Breast epithelium (tissue), 4 donors: ENCODE results near the gene BEX4. TPM values are rescaled to one million over a fixed set of nuclear protein-coding genes. Genes with fewer than 3 reads are reported as not detected.

Experiments used
- DNase-seq, 2 donors: peaks; one replicate each; pipeline ENCODE4 v3.0.0-alpha.2; 2019; ENCODE audit warnings: low spot score in 2 of 2
- H3K27ac ChIP-seq, 2 donors: fragments of 200-600 bp; sonication (generic) in 1 of 2; one replicate each; pipeline ENCODE4 v1.5.1; 2016 to 2019; ENCODE audit warnings: mild to moderate bottlenecking in 1 of 2
- H3K27me3 ChIP-seq, 2 donors: fragments of 200-600 bp; sonication (generic) in 1 of 2; one replicate each; pipeline versions ENCODE4 v1.5.1 to v1.6.0; 2017 to 2019; ENCODE audit warnings: control low read depth in 1 of 2, mild to moderate bottlenecking in 1 of 2
- H3K36me3 ChIP-seq: fragments of 200-600 bp; one replicate; pipeline ENCODE4 v1.5.1; 2019
- H3K4me1 ChIP-seq, 2 donors: fragments of 200-600 bp; sonication (generic); one replicate each; pipeline ENCODE4 v1.5.1; 2016 to 2019; ENCODE audit warnings: control low read depth in 1 of 2
- H3K4me3 ChIP-seq, 3 donors: fragments of 200-600 bp; sonication (generic); 1 replicate in 2 of 3; 2 replicates in 1 of 3; pipeline ENCODE4 v1.5.1; 2016 to 2019; ENCODE audit warnings: mild to moderate bottlenecking in 3 of 3, moderate library complexity in 2 of 3
- H3K9me3 ChIP-seq, 2 donors: fragments of 200-600 bp; sonication (generic) in 1 of 2; one replicate each; pipeline ENCODE4 v1.5.1; 2016 to 2019; ENCODE audit warnings: control low read depth in 1 of 2
- POLR2A ChIP-seq: fragments of 450-650 bp; IDR thresholded peaks from one replicate; pipeline ENCODE4 v1.6.1; 2016; ENCODE audit warnings: antibody characterized with exemption, mild to moderate bottlenecking, moderate library complexity
- POLR2AphosphoS5 ChIP-seq, 3 donors: sonication (generic); formaldehyde crosslinking; IDR thresholded peaks; one replicate each; pipeline ENCODE4 v1.6.1; 2017; ENCODE audit warnings: antibody characterized with exemption in 3 of 3
- intact Hi-C: fragments of 100-400 bp; cut with DNase I; formaldehyde crosslinking; loops from one replicate; pipeline ENCODE4 v1.15.1; 2023; ENCODE audit warnings: low total_unique reads
- total RNA-seq, 3 donors: library from RNA; depleted of rRNA; stranded (reverse); fragments of >200 nt; gene quantifications; one replicate each; pipeline ENCODE4 v1.1.0, GENCODE V29; 2016
- TF ChIP-seq, protein P1 (sequence below), 3 donors: fragments of 450-650 bp; IDR thresholded peaks; one replicate each; pipeline ENCODE4 v1.5.1; 2016 to 2017; ENCODE audit warnings: antibody characterized with exemption in 3 of 3, mild to moderate bottlenecking in 3 of 3, moderate library complexity in 3 of 3

The BEX4 gene
- total RNA-seq, 3 donors from 2014 or later: 21.9 to 44.2 (median 41.9) TPM

DNA sequence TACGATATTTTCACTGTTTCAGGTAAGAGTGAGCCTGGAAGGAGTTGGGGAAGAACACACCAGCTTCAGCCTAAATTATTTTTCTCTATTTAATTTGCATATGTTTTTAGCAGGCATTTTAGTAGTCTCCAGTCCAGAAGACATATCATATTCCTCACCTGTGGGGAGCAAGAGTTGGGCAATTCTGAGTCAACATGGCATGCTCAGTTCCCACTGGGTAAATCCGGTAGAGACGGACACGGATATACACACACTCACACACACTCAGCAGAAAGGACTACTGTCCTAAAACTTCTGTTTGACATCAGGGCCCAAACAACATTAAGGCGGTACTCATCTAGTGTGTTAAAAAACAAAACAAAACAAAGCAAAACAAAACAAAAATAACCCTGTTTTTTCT is 4.9 kb upstream of the BEX4 start:
- no peak overlapping the region for H3K4me3 ChIP-seq
- no peak overlapping the region for H3K27ac ChIP-seq
- H3K36me3 ChIP-seq: no peaks in the 10 kb centered on the region
- no peaks in the 10 kb centered on the region for H3K4me1 ChIP-seq
- intact Hi-C loops: no loop called here
- H3K27me3 ChIP-seq: peaks cover 0 to 39% of the 10 kb centered on the region in 2 donors
- TF ChIP-seq POLR2A (no peak), POLR2AphosphoS5 (IDR thresholded peaks at IDR 0.05) (no peak)
- TF ChIP-seq, protein P1, sequence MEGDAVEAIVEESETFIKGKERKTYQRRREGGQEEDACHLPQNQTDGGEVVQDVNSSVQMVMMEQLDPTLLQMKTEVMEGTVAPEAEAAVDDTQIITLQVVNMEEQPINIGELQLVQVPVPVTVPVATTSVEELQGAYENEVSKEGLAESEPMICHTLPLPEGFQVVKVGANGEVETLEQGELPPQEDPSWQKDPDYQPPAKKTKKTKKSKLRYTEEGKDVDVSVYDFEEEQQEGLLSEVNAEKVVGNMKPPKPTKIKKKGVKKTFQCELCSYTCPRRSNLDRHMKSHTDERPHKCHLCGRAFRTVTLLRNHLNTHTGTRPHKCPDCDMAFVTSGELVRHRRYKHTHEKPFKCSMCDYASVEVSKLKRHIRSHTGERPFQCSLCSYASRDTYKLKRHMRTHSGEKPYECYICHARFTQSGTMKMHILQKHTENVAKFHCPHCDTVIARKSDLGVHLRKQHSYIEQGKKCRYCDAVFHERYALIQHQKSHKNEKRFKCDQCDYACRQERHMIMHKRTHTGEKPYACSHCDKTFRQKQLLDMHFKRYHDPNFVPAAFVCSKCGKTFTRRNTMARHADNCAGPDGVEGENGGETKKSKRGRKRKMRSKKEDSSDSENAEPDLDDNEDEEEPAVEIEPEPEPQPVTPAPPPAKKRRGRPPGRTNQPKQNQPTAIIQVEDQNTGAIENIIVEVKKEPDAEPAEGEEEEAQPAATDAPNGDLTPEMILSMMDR (IDR thresholded peaks at IDR 0.05): no peak
- H3K9me3 ChIP-seq: no peaks in the 10 kb centered on the region
- no peak for DNase-seq

DNA sequence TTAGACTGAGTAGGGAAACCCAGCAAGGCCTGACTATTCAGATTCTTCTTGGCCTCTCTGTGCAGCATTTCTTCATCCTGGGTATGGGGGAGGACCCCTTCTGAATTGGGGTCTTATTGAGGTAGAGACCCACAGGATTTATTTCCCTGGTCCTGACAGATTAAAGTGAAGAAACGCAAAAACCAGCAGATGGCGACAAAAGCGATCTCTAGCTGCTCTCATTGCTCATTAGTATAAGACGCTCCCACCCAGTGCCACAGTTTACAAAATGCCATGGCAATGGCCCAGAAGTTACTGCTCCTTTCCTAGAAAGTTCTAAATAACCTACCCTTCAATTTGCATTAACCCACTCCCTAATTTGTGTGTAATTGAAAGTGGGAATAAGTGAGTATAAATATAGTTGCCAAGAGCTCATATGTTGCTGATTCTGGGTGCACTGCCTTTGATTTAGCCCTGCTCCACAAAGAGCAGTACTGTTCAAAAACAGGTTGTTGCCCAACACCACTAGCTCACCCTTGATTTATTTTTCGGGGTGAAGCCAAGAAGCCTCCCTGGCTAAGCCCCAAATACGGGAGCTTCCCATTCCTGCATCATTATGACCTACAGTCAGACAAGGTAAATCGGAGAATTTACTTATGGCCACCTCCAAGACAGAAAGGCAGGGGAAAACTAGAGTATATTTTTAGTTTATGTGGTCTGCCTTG is 3.7 kb upstream of the BEX4 start:
- intact Hi-C loops: no loop called here
- Histone ChIP-seq H3K36me3 (no peaks in the 10 kb centered on the region), H3K27ac (no peak overlapping the region), H3K4me3 (no peak overlapping the region), H3K9me3 (no peaks in the 10 kb centered on the region), H3K27me3 (peaks cover 0 to 41% of the 10 kb centered on the region in 2 donors), H3K4me1 (no peaks in the 10 kb centered on the region)
- peak in 1 of 2 donors; percentile 50 for DNase-seq
- TF ChIP-seq POLR2AphosphoS5 (IDR thresholded peaks at IDR 0.05): no peak
- TF ChIP-seq, protein P1 (IDR thresholded peaks at IDR 0.05): peak in 1 of 3 donors; percentile 36

DNA sequence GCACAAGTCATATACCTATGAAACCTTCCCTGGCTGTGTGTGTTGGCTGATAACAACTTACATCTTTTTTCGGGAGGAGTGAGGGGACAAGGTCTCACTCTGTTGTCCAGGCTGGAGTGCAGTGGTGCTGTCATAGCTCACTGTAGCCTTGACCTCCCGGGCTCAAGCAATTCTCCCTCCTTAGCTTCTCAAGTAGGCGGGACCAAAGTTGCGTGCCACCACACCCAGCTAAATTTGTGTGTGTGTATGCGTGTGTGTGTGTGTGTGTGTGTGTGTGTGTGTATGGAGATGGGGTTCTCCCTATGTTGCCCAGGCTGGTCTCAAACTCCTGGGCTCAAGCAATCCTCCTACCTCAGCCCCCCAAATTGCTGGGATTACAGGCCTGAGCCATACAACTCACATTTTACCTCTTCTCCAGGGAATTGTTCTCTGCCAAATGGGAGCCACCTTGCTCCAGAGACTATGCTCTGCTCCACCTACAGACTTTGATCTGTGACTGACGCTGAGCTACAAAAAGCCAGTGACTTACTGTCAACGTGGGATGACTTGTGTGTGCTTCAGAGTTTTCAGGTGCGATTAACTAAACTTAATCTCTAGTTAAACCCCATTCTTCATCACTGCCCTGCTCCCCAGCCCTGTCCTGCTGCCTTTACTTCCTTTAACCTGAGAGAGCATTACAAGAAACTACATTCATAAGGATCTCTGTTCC is 2.0 kb upstream of the BEX4 start:
- DNase-seq: no peak
- intact Hi-C loops: no loop called here
- TF ChIP-seq, protein P1 (IDR thresholded peaks at IDR 0.05): no peak
- TF ChIP-seq POLR2A: no peak
- no peak for TF ChIP-seq POLR2AphosphoS5 (IDR thresholded peaks at IDR 0.05)

DNA sequence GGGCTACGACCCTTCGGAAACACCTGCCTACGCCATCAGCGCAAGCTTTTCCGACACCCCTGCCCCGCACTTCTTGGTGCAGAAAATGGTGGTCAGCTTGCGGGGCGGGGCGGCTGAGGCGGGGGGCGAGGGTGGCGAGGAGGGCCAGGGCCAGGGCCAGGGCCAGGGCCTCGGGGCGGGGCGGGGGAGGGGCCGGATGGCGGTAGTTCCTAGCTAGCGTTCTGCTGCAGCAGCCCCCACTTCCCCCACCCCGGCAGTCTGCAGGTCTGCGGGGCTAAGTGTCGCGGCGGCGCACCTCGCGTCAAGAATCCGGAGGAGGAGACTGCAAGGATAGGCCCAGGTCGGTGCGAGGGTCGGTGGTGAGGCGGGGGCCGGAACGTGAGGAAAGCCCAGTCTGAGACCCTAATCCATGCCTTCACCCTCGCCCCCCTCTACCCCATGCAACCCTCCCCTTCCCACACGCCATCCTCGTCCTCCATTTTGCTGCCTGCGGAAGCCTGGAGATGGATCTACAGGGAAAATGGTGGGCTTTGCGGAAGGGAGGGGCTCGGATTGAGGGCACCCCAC is 600 bp downstream of the BEX4 start:
- intact Hi-C loops: loop anchor here (5.0 kb wide), 1 partner anchor 1823 kb away; the partner anchor contains the start of gene RPL36A
- no peaks in the 10 kb centered on the region for H3K4me1 ChIP-seq
- no peaks in the 10 kb centered on the region for H3K36me3 ChIP-seq
- peak overlapping the region; percentile 63 to 84 (median 73) for H3K4me3 ChIP-seq
- TF ChIP-seq POLR2A: no peak
- TF ChIP-seq, protein P1 (IDR thresholded peaks at IDR 0.05): no peak
- no peak for DNase-seq
- H3K27me3 ChIP-seq: peaks cover 0 to 45% of the 10 kb centered on the region in 2 donors
- no peaks in the 10 kb centered on the region for H3K9me3 ChIP-seq
- peak overlapping the region; percentile 90 to 96 for H3K27ac ChIP-seq

More for the DNA sequence above, 2.0 kb upstream of the BEX4 start:
- Histone ChIP-seq H3K4me3 (no peak overlapping the region), H3K9me3 (no peaks in the 10 kb centered on the region), H3K27ac (no peak overlapping the region), H3K27me3 (peaks cover 0 to 42% of the 10 kb centered on the region in 2 donors), H3K36me3 (no peaks in the 10 kb centered on the region), H3K4me1 (no peaks in the 10 kb centered on the region)
